ENCODE results near the gene TRIOBP. TPM values are rescaled to one million over a fixed set of nuclear protein-coding genes. Genes with fewer than 3 reads are reported as not detected.

The TRIOBP gene
- total RNA-seq, 4 donors from 2014 or later = 150 to 208 (median 182) TPM

DNA sequence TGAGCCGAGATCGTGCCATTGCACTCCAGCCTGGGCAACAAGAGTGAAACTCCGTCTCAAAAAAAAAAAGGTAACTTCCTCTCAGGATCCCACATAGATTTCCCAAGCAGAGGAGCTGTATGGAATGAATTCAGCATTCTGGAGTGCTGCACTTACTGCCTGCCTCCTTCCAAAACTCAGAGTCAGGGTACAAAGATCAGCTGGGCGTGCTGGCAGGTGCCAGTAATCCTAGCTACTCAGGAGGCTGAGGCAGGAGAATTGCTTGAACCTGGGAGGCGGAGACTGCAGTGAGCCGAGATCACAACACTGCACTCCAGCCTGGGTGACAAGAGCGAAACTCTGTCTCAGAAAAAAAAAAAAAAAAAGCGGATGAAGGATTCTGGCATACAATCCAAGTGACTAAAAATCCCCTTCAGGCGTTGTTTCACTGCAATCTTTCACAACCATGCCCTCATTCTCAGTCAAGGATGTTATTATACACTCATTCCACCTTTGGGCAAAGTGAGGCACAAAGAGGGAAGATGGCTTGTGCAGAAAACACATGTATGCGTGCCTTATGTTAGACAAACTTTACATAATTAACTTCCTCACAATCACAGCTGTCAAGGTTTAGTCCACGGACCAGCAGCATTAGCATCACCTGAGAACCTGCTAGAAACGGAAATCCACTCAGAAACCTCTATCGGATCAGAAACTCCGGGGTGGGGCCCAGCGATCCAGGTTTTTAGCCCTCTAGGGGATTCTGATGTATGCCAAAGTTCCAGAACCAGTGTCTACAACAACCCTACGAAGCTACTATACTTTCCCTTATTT, 11.8 kb upstream of the TRIOBP start:
- Histone ChIP-seq H3K27ac (replicated peaks in 1 of 4) (no peak overlapping the region), H3K4me1 (peaks cover 25 to 50% (median 31%) of the 10 kb centered on the region in 4 donors), H3K4me3 (no peak overlapping the region), H3K36me3 (peaks cover 10 to 26% (median 24%) of the 10 kb centered on the region in 4 donors), H3K9me3 (no peaks in the 10 kb centered on the region), H3K27me3 (no peaks in the 10 kb centered on the region)
- no peak for DNase-seq (ENCODE audit: extremely low spot score)
- 82% methylated on average over 16 of the region's 16 CpGs for WGBS
- intact Hi-C loops (cut with DNase I) = loop anchor here (5.0 to 10.0 kb wide), 3 partner anchors 60 to 110 kb away; no protein-coding TSS in a partner anchor
- TF ChIP-seq POLR2AphosphoS5 (IDR thresholded peaks at IDR 0.05) (no peak), POLR2A (IDR thresholded peaks at IDR 0.05; ENCODE audit: low read depth) (no peak), EP300 (IDR thresholded peaks at IDR 0.05) (no peak)
- TF ChIP-seq, protein P1, sequence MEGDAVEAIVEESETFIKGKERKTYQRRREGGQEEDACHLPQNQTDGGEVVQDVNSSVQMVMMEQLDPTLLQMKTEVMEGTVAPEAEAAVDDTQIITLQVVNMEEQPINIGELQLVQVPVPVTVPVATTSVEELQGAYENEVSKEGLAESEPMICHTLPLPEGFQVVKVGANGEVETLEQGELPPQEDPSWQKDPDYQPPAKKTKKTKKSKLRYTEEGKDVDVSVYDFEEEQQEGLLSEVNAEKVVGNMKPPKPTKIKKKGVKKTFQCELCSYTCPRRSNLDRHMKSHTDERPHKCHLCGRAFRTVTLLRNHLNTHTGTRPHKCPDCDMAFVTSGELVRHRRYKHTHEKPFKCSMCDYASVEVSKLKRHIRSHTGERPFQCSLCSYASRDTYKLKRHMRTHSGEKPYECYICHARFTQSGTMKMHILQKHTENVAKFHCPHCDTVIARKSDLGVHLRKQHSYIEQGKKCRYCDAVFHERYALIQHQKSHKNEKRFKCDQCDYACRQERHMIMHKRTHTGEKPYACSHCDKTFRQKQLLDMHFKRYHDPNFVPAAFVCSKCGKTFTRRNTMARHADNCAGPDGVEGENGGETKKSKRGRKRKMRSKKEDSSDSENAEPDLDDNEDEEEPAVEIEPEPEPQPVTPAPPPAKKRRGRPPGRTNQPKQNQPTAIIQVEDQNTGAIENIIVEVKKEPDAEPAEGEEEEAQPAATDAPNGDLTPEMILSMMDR (IDR thresholded peaks at IDR 0.05) = no peak

DNA sequence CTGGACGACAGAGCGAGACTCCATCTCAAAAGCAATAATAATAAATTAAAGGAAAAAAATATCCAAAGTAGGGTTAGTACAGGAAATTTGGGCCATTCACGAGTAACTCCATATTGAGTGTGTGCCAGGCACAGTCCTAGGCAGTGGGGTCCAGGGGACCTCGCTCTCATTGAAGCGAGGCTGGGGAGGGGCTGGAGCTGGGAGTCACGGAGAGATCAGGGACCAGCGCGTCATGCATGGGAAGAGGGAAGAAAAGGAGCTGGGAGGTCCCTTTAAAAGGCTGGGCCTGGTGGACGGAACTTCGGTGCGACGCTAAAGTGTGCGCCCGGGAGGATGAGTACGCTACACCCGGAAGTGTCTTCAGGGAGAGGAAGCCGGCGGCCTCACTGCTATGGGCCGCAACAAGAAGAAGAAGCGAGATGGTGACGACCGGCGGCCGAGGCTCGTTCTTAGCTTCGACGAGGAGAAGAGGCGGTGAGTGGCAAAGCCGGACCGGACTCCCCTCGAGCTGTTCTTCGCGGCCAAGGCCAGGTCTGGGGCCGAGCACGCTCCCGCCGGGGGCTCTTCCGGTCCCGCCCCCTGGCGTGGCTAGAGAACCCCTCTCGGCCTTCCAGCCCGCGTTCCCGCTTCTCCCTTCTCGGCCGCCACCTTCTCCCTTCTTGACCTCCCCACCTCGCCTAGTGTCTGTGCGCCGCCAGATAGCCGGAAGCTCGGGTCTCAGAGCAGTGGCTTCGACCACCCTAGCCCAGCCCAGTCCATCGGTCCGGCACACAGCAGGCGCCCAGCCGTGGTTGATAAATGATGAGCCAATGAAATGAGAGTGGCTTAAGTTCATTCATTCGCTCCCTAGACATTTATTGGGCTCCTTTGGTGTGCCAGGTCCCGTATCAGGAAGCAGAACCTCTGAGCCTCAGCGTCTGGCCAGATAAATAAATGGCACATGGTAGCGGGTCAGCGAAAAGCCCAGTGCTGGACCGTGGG, 10.6 kb upstream of the TRIOBP start, which contains the start of gene NOL12:
Gene NOL12 (plus strand): TSS at position 342 of the 981 bp plus-strand sequence. CDS start 50 bp downstream, at position 392.
- WGBS = 2% methylated on average over 43 of the region's 62 CpGs
- peak within 1 kb of the TSS; percentile 77 to 92 (median 86) for H3K27ac ChIP-seq (replicated peaks in 1 of 4)
- intact Hi-C loops (cut with DNase I) = loop anchor here (5.0 to 10.0 kb wide), 3 partner anchors 61 to 109 kb away; no protein-coding TSS in a partner anchor

DNA sequence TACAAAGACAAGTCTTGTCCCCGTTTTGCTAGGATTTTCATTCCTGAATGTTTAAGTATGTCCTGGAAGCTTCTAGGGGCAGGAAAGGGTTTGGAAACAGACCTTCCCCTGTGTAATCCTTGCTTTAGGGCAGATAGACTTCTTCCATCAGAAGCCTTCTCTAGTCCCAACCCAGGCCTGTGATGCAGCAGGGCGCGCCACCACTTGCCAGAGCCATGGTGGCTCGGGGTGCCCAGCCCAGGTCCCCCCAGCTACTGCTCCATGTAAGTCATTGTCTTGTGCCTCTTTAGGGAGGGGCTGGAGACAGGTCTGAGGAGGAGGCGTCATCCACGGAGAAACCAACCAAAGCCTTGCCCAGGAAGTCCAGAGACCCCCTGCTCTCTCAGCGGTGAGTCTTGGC, 6.4 kb upstream of the TRIOBP start:
- no peak for DNase-seq (ENCODE audit: extremely low spot score)
- Histone ChIP-seq H3K4me3 (no peak overlapping the region), H3K27me3 (no peaks in the 10 kb centered on the region), H3K27ac (replicated peaks in 1 of 4) (no peak overlapping the region), H3K9me3 (no peaks in the 10 kb centered on the region), H3K4me1 (peaks cover 16 to 31% (median 20%) of the 10 kb centered on the region in 4 donors), H3K36me3 (peaks cover 34 to 70% (median 63%) of the 10 kb centered on the region in 4 donors)
- WGBS = 90% methylated on average over 6 of the region's 7 CpGs
- TF ChIP-seq EP300 (IDR thresholded peaks at IDR 0.05) = no peak
- TF ChIP-seq POLR2A (IDR thresholded peaks at IDR 0.05; ENCODE audit: low read depth) = no peak
- TF ChIP-seq, protein P1 (IDR thresholded peaks at IDR 0.05) = no peak
- TF ChIP-seq POLR2AphosphoS5 (IDR thresholded peaks at IDR 0.05) = no peak
- intact Hi-C loops (cut with DNase I) = no loop called here

More for the DNA sequence above, 10.6 kb upstream of the TRIOBP start, which contains the start of gene NOL12:
- peak within 1 kb of the TSS; percentile 67 to 89 (median 79) for H3K4me3 ChIP-seq
- no peaks in the 10 kb centered on the region for H3K9me3 ChIP-seq
- peaks cover 19 to 35% (median 33%) of the 10 kb centered on the region in 4 donors for H3K36me3 ChIP-seq
- H3K27me3 ChIP-seq = no peaks in the 10 kb centered on the region
- no peak for TF ChIP-seq POLR2A (IDR thresholded peaks at IDR 0.05; ENCODE audit: low read depth)
- TF ChIP-seq EP300 (IDR thresholded peaks at IDR 0.05) = no peak
- TF ChIP-seq POLR2AphosphoS5 (IDR thresholded peaks at IDR 0.05) = peak; percentile 76 to 82
- TF ChIP-seq, protein P1 (IDR thresholded peaks at IDR 0.05) = peak in 1 of 3 experiments; percentile 39
- H3K4me1 ChIP-seq = peaks cover 22 to 37% (median 26%) of the 10 kb centered on the region in 4 donors
- DNase-seq (ENCODE audit: extremely low spot score) = peak; percentile 96

DNA sequence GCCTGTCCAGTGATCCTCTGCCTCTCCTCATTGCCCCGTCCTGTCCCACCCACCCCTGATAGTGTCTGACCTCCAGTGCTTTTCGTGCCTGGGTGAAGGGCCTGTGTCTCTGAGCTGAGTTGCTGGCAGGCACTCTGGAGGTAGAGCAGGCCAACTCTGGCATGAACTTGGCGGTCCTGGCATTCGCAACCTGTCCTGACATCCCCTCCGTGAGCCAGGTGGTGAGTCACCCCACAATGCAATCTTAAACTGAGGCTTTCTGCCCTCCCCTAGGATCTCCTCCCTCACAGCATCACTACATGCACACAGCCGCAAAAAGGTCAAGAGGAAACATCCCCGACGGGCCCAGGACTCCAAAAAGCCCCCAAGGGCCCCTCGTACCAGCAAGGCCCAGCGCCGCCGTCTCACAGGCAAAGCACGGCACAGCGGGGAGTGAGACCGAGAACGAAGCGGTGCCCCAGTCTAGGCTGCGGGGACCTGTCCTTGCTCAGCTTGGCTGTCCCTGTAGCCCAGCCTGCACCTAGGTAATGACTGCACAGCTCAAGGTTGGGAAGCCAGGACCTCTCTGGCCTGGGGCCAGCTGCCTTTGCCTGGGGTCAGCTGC, 5.8 kb upstream of the TRIOBP start:
- no peak for DNase-seq (ENCODE audit: extremely low spot score)
- Histone ChIP-seq H3K9me3 (no peaks in the 10 kb centered on the region), H3K4me1 (peaks cover 13 to 33% (median 20%) of the 10 kb centered on the region in 4 donors), H3K4me3 (no peak overlapping the region), H3K27ac (replicated peaks in 1 of 4) (no peak overlapping the region), H3K36me3 (peaks cover 34 to 70% (median 63%) of the 10 kb centered on the region in 4 donors), H3K27me3 (no peaks in the 10 kb centered on the region)
- TF ChIP-seq POLR2AphosphoS5 (IDR thresholded peaks at IDR 0.05) = no peak
- TF ChIP-seq POLR2A (IDR thresholded peaks at IDR 0.05; ENCODE audit: low read depth) = no peak
- no peak for TF ChIP-seq EP300 (IDR thresholded peaks at IDR 0.05)
- TF ChIP-seq, protein P1 (IDR thresholded peaks at IDR 0.05) = no peak
- WGBS = 93% methylated on average over 15 of the region's 18 CpGs
- intact Hi-C loops (cut with DNase I) = no loop called here
